Rectal smooth muscle tissue (tissue), 1 donor: ENCODE measurements around the gene PMIS2.

Experiments used
- H3K27ac ChIP-seq: one replicate; pipeline ENCODE4 v1.7.0; 2013; ENCODE audit warnings: low read depth, low read length, inconsistent platforms
- H3K27me3 ChIP-seq: one replicate; pipeline ENCODE4 v1.7.0; 2013; ENCODE audit warnings: low read length; ENCODE audit not compliant: control insufficient read depth, insufficient read depth
- H3K36me3 ChIP-seq: one replicate; pipeline ENCODE4 v1.7.0; 2013; ENCODE audit warnings: low read length; ENCODE audit not compliant: control insufficient read depth, insufficient read depth
- H3K4me1 ChIP-seq: one replicate; pipeline ENCODE4 v1.7.0; 2013; ENCODE audit warnings: low read length; ENCODE audit not compliant: control insufficient read depth, insufficient read depth
- H3K4me3 ChIP-seq: one replicate; pipeline ENCODE4 v1.7.0; 2013; ENCODE audit warnings: low read length
- H3K9ac ChIP-seq: one replicate; pipeline ENCODE4 v1.7.0; 2013; ENCODE audit warnings: low read length

The PMIS2 gene

DNA sequence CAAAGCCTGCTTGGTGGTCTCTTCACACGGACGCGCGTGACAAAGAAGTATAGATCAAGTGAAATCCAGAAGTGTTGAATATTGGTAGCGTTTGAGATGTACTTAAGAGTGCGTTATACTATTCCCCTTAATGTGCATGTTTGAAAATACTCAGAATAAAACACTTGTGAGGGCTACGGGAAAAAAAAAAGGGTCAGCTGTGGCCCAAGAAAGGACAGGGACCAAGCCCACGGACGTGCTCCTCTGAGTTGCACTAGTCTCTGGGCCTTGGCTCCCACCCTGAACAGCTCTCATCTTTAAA, 42.2 kb downstream of the PMIS2 start:
- Histone ChIP-seq H3K27me3 (no peaks in the 10 kb centered on the region), H3K27ac (peak overlapping the region; percentile 84), H3K9ac (peak overlapping the region; percentile 25), H3K36me3 (peaks cover 26% of the 10 kb centered on the region), H3K4me1 (peaks cover 4% of the 10 kb centered on the region), H3K4me3 (peak overlapping the region; percentile 77)

GRCh38 chr19:35628565-35629331, 42.8 kb downstream of the PMIS2 start, which contains the start of gene RBM42:
Gene RBM42 (plus strand): TSS chr19:35629036. CDS start chr19:35629154, 118 bp downstream.
- Histone ChIP-seq H3K4me3 (peak within 1 kb of the TSS; percentile 84), H3K36me3 (peaks cover 29% of the 10 kb centered on the region), H3K9ac (peak within 1 kb of the TSS; percentile 81), H3K27me3 (no peaks in the 10 kb centered on the region), H3K4me1 (peaks cover 4% of the 10 kb centered on the region), H3K27ac (peak within 1 kb of the TSS; percentile 84)

- Histone ChIP-seq H3K4me3 (peak overlapping the region; percentile 84), H3K27me3 (no peaks in the 10 kb centered on the region), H3K36me3 (peaks cover 34% of the 10 kb centered on the region), H3K4me1 (peaks cover 4% of the 10 kb centered on the region), H3K27ac (peak overlapping the region; percentile 78), H3K9ac (peak overlapping the region; percentile 81)
These were observed 43.3 kb downstream of the PMIS2 start for GRCh38 chr19:35629332-35629633.

- Histone ChIP-seq H3K27me3 (no peaks in the 10 kb centered on the region), H3K36me3 (peaks cover 52% of the 10 kb centered on the region), H3K27ac (no peak overlapping the region), H3K9ac (no peak overlapping the region), H3K4me3 (no peak overlapping the region), H3K4me1 (peaks cover 4% of the 10 kb centered on the region)
These were observed 47.9 kb downstream of the PMIS2 start for GRCh38 chr19:35633727-35634440.

- peaks cover 42% of the 10 kb centered on the region for H3K36me3 ChIP-seq
- H3K9ac ChIP-seq = no peak overlapping the region
- H3K27me3 ChIP-seq = no peaks in the 10 kb centered on the region
- H3K27ac ChIP-seq = no peak overlapping the region
- no peaks in the 10 kb centered on the region for H3K4me1 ChIP-seq
- H3K4me3 ChIP-seq = no peak overlapping the region
These were observed 50.7 kb downstream of the PMIS2 start for GRCh38 chr19:35636651-35637050.
